Panc1 (cell line): ENCODE measurements around the gene TVP23A. TPM values are rescaled to one million over a fixed set of nuclear protein-coding genes. Genes with fewer than 3 reads are reported as not detected.
A peak's percentile ranks its signal among the peaks of the same experiment; 100 is the strongest.

Experiments used
- ATAC-seq: fragments of 200-7000 bp; cut with Tn5 transposase; 2 replicates; pipeline ENCODE4 v1.9.1; 2020; ENCODE audit warnings: mild to moderate bottlenecking, moderate library complexity
- BruUV-seq: library from RNA; stranded (reverse); fragments of 400-500 nt; replicated peaks from 2 replicates; lab custom pipeline; 2021; lab: Mats Ljungman, UMichigan
- CTCF ChIA-PET: fragments of 300-600 bp; sonication (Branson Sonifier 250); formaldehyde crosslinking; loops from one replicate; lab custom pipeline; 2022; ENCODE audit warnings: antibody characterized with exemption; lab: Charles Lee
- POLR2A ChIA-PET: fragments of 300-600 bp; sonication (Branson Sonifier 250); formaldehyde crosslinking; loops from one replicate; lab custom pipeline; 2022; ENCODE audit warnings: antibody characterized with exemption; lab: Charles Lee
- DNase-seq: peaks from one replicate; pipeline ENCODE4 v3.0.0-alpha.2; 2010; ENCODE audit warnings: low read depth, low spot score
- H3K27ac ChIP-seq: 2 replicates; pipeline ENCODE4 v1.5.1; 2011; ENCODE audit warnings: mild to moderate bottlenecking, low read length, inconsistent platforms
- H3K27me3 ChIP-seq: fragments of 200-500 bp; sonication (Bioruptor generic); 2 replicates; pipeline ENCODE4 v1.6.0; 2014; ENCODE audit warnings: low read length, inconsistent platforms; ENCODE audit not compliant: control insufficient read depth, insufficient read depth
- H3K36me3 ChIP-seq: fragments of 200-500 bp; sonication (Bioruptor generic); 2 replicates; pipeline ENCODE4 v1.5.1; 2014; ENCODE audit warnings: inconsistent platforms, mild to moderate bottlenecking, low read length, moderate library complexity; ENCODE audit not compliant: control insufficient read depth, insufficient read depth
- H3K4me1 ChIP-seq: 2 replicates; pipeline ENCODE4 v1.5.1; 2011; ENCODE audit warnings: inconsistent platforms, mild to moderate bottlenecking, low read length, moderate library complexity; ENCODE audit not compliant: control insufficient read depth, insufficient read depth
- H3K4me3 ChIP-seq, 2 experiments: 2 replicates each; pipeline ENCODE4 v1.5.1; 2011 to 2012; ENCODE audit warnings: low read depth in 2 of 2, low read length in 2 of 2, mild to moderate bottlenecking in 2 of 2, inconsistent platforms in 1 of 2, moderate library complexity in 1 of 2
- H3K9me3 ChIP-seq: fragments of 200-500 bp; sonication (Bioruptor generic); 2 replicates; pipeline ENCODE4 v1.5.1; 2014; ENCODE audit warnings: low read depth, mild to moderate bottlenecking, inconsistent platforms, low read length, moderate library complexity; ENCODE audit not compliant: control insufficient read depth, insufficient read depth
- CTCF ChIP-seq: fragments of 450-650 bp; IDR thresholded peaks from 2 replicates; pipeline ENCODE4 v1.5.1; 2017; ENCODE audit warnings: mild to moderate bottlenecking
- POLR2AphosphoS5 ChIP-seq: IDR thresholded peaks from 2 replicates; pipeline ENCODE4 v1.6.1; 2012; ENCODE audit warnings: mild to moderate bottlenecking, low read depth, low read length, moderate library complexity
- REST ChIP-seq, 2 experiments: IDR thresholded peaks; 2 replicates each; pipeline ENCODE4 v1.6.1; 2011 to 2012; ENCODE audit warnings: low read depth in 2 of 2, control low read depth in 1 of 2, low read length in 1 of 2, mild to moderate bottlenecking in 1 of 2, moderate library complexity in 1 of 2; ENCODE audit not compliant: insufficient read depth in 1 of 2
- SIN3A ChIP-seq: IDR thresholded peaks from 2 replicates; pipeline ENCODE4 v1.6.1; 2012; ENCODE audit warnings: low read depth, mild to moderate bottlenecking, low read length, moderate library complexity, borderline replicate concordance; ENCODE audit not compliant: insufficient read depth
- TCF7L2 ChIP-seq: IDR thresholded peaks from 2 replicates; pipeline ENCODE4 v1.6.1; 2011; ENCODE audit warnings: mild to moderate bottlenecking, low read depth, low read length, inconsistent platforms
- in situ Hi-C: cut with HindIII; loops from 2 replicates; pipeline ENCODE4 v1.10.0; 2016; ENCODE audit warnings: low sequenced_read_pairs, low pct_unique_long_range_greater_than_20kb
- intact Hi-C: fragments of 100-400 bp; cut with micrococcal nuclease; formaldehyde crosslinking; loops from one replicate; pipeline ENCODE4 v1.10.0; 2022; ENCODE audit not compliant: unreplicated experiment
- total RNA-seq: library from RNA; stranded (reverse); gene quantifications from one replicate; pipeline ENCODE4 v1.2.1, GENCODE V29; 2021; ENCODE audit not compliant: unreplicated experiment

TVP23A gene
- total RNA-seq, 1 experiment from 2014 or later, result not detected

DNA sequence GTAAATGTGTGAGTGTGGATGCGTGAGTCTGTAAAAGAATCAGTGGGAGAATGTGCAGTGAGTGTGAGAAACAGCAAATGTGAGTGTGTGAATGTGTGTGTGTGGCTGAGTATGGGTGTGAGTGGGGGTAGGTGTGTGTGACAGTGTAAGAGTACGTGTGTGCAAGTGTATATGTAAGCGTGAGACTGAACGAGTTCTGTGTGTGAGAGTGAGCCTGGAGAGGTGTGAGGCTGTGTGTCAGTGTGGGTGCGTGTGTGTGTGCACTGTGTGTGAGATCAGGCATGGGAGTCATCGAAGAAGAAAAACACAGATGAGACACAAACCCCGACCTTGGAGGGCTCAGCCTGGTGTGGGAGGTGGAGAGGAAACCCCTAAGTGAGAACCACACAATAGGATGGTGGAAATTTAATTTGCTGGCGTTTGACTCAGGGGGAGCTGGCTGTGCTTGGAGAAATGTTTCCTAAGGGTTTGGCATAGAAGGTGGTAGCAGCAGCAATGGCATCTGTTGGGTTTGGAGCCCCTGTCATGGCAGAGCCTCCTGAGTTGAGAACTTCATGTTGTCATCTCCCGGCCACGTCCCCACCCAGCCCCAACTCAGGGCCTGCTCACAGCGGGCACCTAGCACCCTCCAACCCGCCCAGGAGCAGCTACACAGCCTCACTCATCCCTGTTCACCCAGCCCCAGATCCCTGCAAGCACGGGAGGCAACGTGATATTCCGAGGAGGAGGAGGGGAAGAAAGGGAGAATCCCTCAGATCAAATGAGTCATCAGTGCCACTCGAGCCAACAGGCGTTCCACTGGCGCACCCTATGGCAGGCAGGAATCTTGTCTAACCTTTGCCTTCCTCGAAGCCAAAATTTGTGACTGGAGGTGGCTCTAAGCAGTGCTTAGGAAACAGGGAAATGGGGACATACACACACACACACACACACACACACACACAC is 89.2 kb downstream of the TVP23A start:
- no peak overlapping the region for H3K4me3 ChIP-seq
- POLR2A ChIA-PET, result no interaction called here
- no peaks in the 10 kb centered on the region for H3K4me1 ChIP-seq
- H3K36me3 ChIP-seq, result no peaks in the 10 kb centered on the region
- H3K27me3 ChIP-seq, result no peaks in the 10 kb centered on the region
- H3K9me3 ChIP-seq, result no peaks in the 10 kb centered on the region
- H3K27ac ChIP-seq, result no peak overlapping the region
- in situ Hi-C loops (no loop called here), intact Hi-C loops (loop anchor here (10.0 kb wide), 1 partner anchor 415 kb away; no protein-coding TSS in a partner anchor)
- TF ChIP-seq REST (IDR thresholded peaks at IDR 0.05; ENCODE audit: insufficient read depth in 1 of 2, low read depth in 2 of 2, low read length in 1 of 2) (no peak), POLR2AphosphoS5 (no peak), TCF7L2 (no peak), SIN3A (no peak), CTCF (no peak)
- DNase-seq, result no peak
- peak; percentile 87 for ATAC-seq
- CTCF ChIA-PET, result no interaction called here
- BruUV-seq, result no TSS peak

DNA sequence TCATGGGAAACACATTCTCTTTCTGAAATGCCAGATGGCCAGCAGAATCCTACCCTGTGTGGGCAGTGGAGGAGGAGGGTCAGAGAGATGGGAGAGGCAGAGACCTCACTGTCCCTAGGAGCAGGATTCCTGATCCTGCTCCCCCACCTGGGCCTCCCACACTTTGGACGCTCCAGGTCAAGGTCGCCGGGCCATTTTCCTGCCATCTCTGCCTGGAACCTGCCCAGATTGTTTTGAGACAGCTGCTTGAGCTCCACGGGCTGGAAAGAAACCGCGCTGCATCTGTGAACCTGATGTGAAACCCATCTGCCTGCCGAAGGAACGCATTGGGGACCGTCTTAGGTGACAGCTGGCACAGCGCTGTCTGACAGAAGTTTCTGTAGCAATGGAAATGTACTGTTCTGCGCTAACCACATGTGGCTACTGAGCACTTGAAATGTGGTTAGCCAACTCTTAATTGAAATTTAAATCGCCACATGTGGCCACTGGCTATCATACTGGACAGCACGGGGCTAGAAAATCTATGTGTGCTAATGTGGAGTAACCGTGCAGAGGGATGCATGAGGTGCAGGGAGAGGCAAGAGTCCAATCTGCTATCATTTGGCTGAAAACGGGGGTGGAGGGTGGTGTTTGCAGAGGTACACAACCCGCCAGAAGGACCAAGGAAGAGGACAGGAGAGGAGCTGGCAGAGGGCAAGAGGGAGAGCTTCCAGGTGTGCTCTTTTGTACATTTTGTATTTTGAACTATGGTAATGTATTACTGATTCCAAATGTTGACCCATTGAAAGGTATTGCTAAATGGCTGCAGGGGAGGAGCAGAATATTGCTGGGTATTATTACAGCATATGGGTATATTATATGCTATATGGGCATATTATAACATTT is 90.3 kb downstream of the TVP23A start:
- Histone ChIP-seq H3K4me1 (no peaks in the 10 kb centered on the region), H3K27me3 (no peaks in the 10 kb centered on the region), H3K4me3 (no peak overlapping the region), H3K9me3 (no peaks in the 10 kb centered on the region), H3K36me3 (no peaks in the 10 kb centered on the region), H3K27ac (no peak overlapping the region)
- in situ Hi-C loops, result no loop called here
- DNase-seq, result no peak
- intact Hi-C loops, result no loop called here
- CTCF ChIA-PET, result no interaction called here
- no TSS peak for BruUV-seq
- POLR2A ChIA-PET, result no interaction called here
- TF ChIP-seq CTCF (no peak), SIN3A (no peak), TCF7L2 (no peak), POLR2AphosphoS5 (no peak), REST (IDR thresholded peaks at IDR 0.05; ENCODE audit: insufficient read depth in 1 of 2, low read depth in 2 of 2, low read length in 1 of 2) (no peak)
- no peak for ATAC-seq
